Measurements from ENCODE around the gene TCF19.
"Not testable (repeated sequence)": the region's sequence is repeated elsewhere in the genome, so short reads cannot be mapped to it uniquely, and the experiment has no call there.

The TCF19 gene

GRCh38 chr6:31162463-31163165, 4.2 kb downstream of the TCF19 start:
- no peak for DNase-seq

GRCh38 chr6:31163922-31164321, 5.5 kb downstream of the TCF19 start:
- no peak for DNase-seq

- not testable (repeated sequence) for DNase-seq
These were observed 6.2 kb downstream of the TCF19 start for GRCh38 chr6:31164475-31165063.

- not testable (repeated sequence) for DNase-seq
These were observed 6.9 kb downstream of the TCF19 start for GRCh38 chr6:31165064-31165832.

- no peak for DNase-seq
These were observed 7.6 kb downstream of the TCF19 start for GRCh38 chr6:31165986-31166385.

GRCh38 chr6:31168606-31169005, 10.2 kb downstream of the TCF19 start:
- DNase-seq: no peak

- no peak for DNase-seq
These were observed 10.9 kb downstream of the TCF19 start for GRCh38 chr6:31169123-31169857.

- DNase-seq: not testable (repeated sequence)
These were observed 11.6 kb downstream of the TCF19 start for GRCh38 chr6:31169858-31170599.

- DNase-seq: no peak
These were observed 12.2 kb downstream of the TCF19 start, which contains the start of gene POU5F1 for GRCh38 chr6:31170600-31170881. TSS of gene POU5F1 (minus strand) at chr6:31170682. CDS start at chr6:31170620, 62 bp downstream.

- no peak for DNase-seq
These were observed 12.7 kb downstream of the TCF19 start for GRCh38 chr6:31170987-31171671.

- no peak for DNase-seq
These were observed 13.8 kb downstream of the TCF19 start for GRCh38 chr6:31171931-31172905.

GRCh38 chr6:31172973-31173384, 14.6 kb downstream of the TCF19 start:
- DNase-seq: no peak

GRCh38 chr6:31173406-31173805, 15.0 kb downstream of the TCF19 start:
- no peak for DNase-seq

GRCh38 chr6:31174378-31174777, 16.0 kb downstream of the TCF19 start:
- no peak for DNase-seq

GRCh38 chr6:31175971-31176370, 17.6 kb downstream of the TCF19 start:
- no peak for DNase-seq

GRCh38 chr6:31178143-31179041, 20.0 kb downstream of the TCF19 start:
- DNase-seq: no peak

GRCh38 chr6:31179042-31179386, 20.6 kb downstream of the TCF19 start:
- no peak for DNase-seq

- no peak for DNase-seq
These were observed 21.5 kb downstream of the TCF19 start for GRCh38 chr6:31179896-31180295.

GRCh38 chr6:31180500-31180899, 22.1 kb downstream of the TCF19 start:
- DNase-seq: peak; percentile 81

GRCh38 chr6:31183287-31183686, 24.9 kb downstream of the TCF19 start:
- not testable (repeated sequence) for DNase-seq
